ENCODE results near the gene ARFGEF2. TPM values are rescaled to one million over a fixed set of nuclear protein-coding genes. Genes with fewer than 3 reads are reported as not detected.

ARFGEF2 gene
- total and polyA plus RNA-seq, 2 donors (not counting 3 experiments of a cell fraction or from before 2014, with no cell fraction given): 12.7 to 32.6 TPM

GRCh38 chr20:48898896-48899530 lies 22.5 kb upstream of the ARFGEF2 start:
- H2AFZ ChIP-seq (ENCODE audit: low read depth, low read length): no peak overlapping the region
- dilution Hi-C loops (cut with MboI; ENCODE audit: extremely low pct_ligation_motif_present, low sequenced_read_pairs): no loop called here
- no peaks in the 10 kb centered on the region for H3K9me3 ChIP-seq (replicated peaks; ENCODE audit: control insufficient read depth, insufficient read depth, low read length)
- TF ChIP-seq MYC (IDR thresholded peaks at IDR 0.05; ENCODE audit: low read depth, low read length) (no peak), CTCF (IDR thresholded peaks at IDR 0.05; ENCODE audit: extremely low read depth in 1 of 2, insufficient read depth in 1 of 2, low read depth in 1 of 2, low read length in 2 of 2) (no peak), POLR2A (IDR thresholded peaks at IDR 0.05; ENCODE audit: low read depth, low read length) (no peak), GATA2 (IDR thresholded peaks at IDR 0.05; ENCODE audit: insufficient read depth, insufficient read length, low read depth, low read length) (no peak), EZH2 (IDR thresholded peaks at IDR 0.05; ENCODE audit: borderline replicate concordance, low read depth, low read length, severe bottlenecking) (no peak), POLR2AphosphoS5 (IDR thresholded peaks at IDR 0.05; ENCODE audit: insufficient read depth, low read depth, low read length) (no peak), FOS (IDR thresholded peaks at IDR 0.05; ENCODE audit: borderline replicate concordance, insufficient read depth, low read length) (no peak), JUN (IDR thresholded peaks at IDR 0.05; ENCODE audit: borderline replicate concordance, insufficient read depth, insufficient read length, low read depth) (no peak), MAX (IDR thresholded peaks at IDR 0.05; ENCODE audit: insufficient read depth, insufficient read length) (no peak)
- intact Hi-C loops (cut with micrococcal nuclease): no loop called here
- H3K4me2 ChIP-seq (ENCODE audit: insufficient read depth, low read length): no peak overlapping the region
- FAIRE-seq: no peak
- H3K27ac ChIP-seq (ENCODE audit: insufficient read depth, low read depth, low read length): no peak overlapping the region
- H3K9ac ChIP-seq (replicated peaks; ENCODE audit: extremely low read depth, insufficient read depth, low read length): no peak overlapping the region
- no peaks in the 10 kb centered on the region for H3K9me1 ChIP-seq (replicated peaks; ENCODE audit: control insufficient read depth, extremely low read depth, insufficient read depth, low read length)
- no peak overlapping the region for H3K4me3 ChIP-seq (replicated peaks in 1 of 3; ENCODE audit: insufficient read depth in 1 of 3, low read depth in 1 of 3, low read length in 3 of 3)
- H3K36me3 ChIP-seq (ENCODE audit: control insufficient read depth in 2 of 2, extremely low read depth in 1 of 2, insufficient read depth in 2 of 2, low read length in 2 of 2): no peaks in the 10 kb centered on the region
- H3K4me1 ChIP-seq (ENCODE audit: control insufficient read depth, extremely low read depth, insufficient read depth, low read length): peaks cover 4% of the 10 kb centered on the region
- POLR2A ChIA-PET: no interaction called here
- no peak for DNase-seq (ENCODE audit: low read depth, low spot score)
- H3K27me3 ChIP-seq (ENCODE audit: control insufficient read depth in 2 of 2, insufficient read depth in 2 of 2, low read length in 2 of 2): no peaks in the 10 kb centered on the region
- no peaks in the 10 kb centered on the region for H3K79me2 ChIP-seq (ENCODE audit: control insufficient read depth, insufficient read depth, low read length)
- no TSS peak for BruUV-seq (replicated peaks)
- H4K20me1 ChIP-seq (replicated peaks; ENCODE audit: control insufficient read depth, extremely low read depth, insufficient read depth, low read length): no peaks in the 10 kb centered on the region
- CTCF ChIA-PET: interaction anchor here (1.1 to 3.3 kb wide), 2 partner anchors 53 to 241 kb away, joined by 3 to 22 read pairs; no protein-coding TSS in a partner anchor
